GM18861 (cell line): ENCODE results near the gene LAMA4.

ENCODE experiments used
- ATAC-seq: cut with Tn5 transposase; IDR thresholded peaks from one replicate; pipeline ENCODE4 v1.9.1; 2021; ENCODE audit not compliant: unreplicated experiment

Gene LAMA4

GRCh38 chr6:112279031-112279935 lies 24.9 kb upstream of the LAMA4 start:
- no peak for ATAC-seq

- ATAC-seq, result no peak
Observed at GRCh38 chr6:112275365-112275764, 21.0 kb upstream of the LAMA4 start.

GRCh38 chr6:112274774-112275173 lies 20.4 kb upstream of the LAMA4 start:
- no peak for ATAC-seq

- ATAC-seq, result no peak
Observed at GRCh38 chr6:112272799-112273198, 18.4 kb upstream of the LAMA4 start.

- ATAC-seq, result no peak
Observed at GRCh38 chr6:112270756-112271155, 16.4 kb upstream of the LAMA4 start.

- no peak for ATAC-seq
Observed at GRCh38 chr6:112269979-112270566, 15.7 kb upstream of the LAMA4 start.

- ATAC-seq, result no peak
Observed at GRCh38 chr6:112269114-112269513, 14.7 kb upstream of the LAMA4 start.

- no peak for ATAC-seq
Observed at GRCh38 chr6:112268654-112269053, 14.3 kb upstream of the LAMA4 start.

- no peak for ATAC-seq
Observed at GRCh38 chr6:112268019-112268418, 13.7 kb upstream of the LAMA4 start.

- no peak for ATAC-seq
Observed at GRCh38 chr6:112266331-112266730, 12.0 kb upstream of the LAMA4 start.

GRCh38 chr6:112259337-112259675 lies 4.9 kb upstream of the LAMA4 start:
- ATAC-seq, result no peak

GRCh38 chr6:112258642-112259336 lies 4.4 kb upstream of the LAMA4 start:
- no peak for ATAC-seq

GRCh38 chr6:112257178-112257855 lies 3.0 kb upstream of the LAMA4 start:
- ATAC-seq, result no peak

GRCh38 chr6:112254921-112255320 lies 554 bp upstream of the LAMA4 start:
- ATAC-seq, result no peak

- no peak for ATAC-seq
Observed at GRCh38 chr6:112253498-112253840, 898 bp downstream of the LAMA4 start.

GRCh38 chr6:112252571-112253497 lies 1.5 kb downstream of the LAMA4 start:
- ATAC-seq, result no peak

GRCh38 chr6:112251171-112251875 lies 3.0 kb downstream of the LAMA4 start:
- ATAC-seq, result no peak

GRCh38 chr6:112249489-112249888 lies 4.9 kb downstream of the LAMA4 start:
- no peak for ATAC-seq

GRCh38 chr6:112247275-112247674 lies 7.1 kb downstream of the LAMA4 start:
- no peak for ATAC-seq
